Keratinocyte (primary cell): ENCODE data around the gene AMBRA1. TPM values are rescaled to one million over a fixed set of nuclear protein-coding genes. Genes with fewer than 3 reads are reported as not detected.

ENCODE experiments used
- DNase-seq: peaks from one replicate; pipeline ENCODE4 v3.0.0-alpha.2; 2011; ENCODE audit warnings: low read depth, missing footprints, low spot score
- FAIRE-seq: peaks from 2 replicates; lab custom pipeline; 2011; peaks lifted over from hg19 to GRCh38; lab: Jason Lieb, UNC
- H2AFZ ChIP-seq: 2 replicates; pipeline ENCODE4 v1.6.0; 2012; ENCODE audit warnings: low read length, control low read depth, inconsistent platforms; ENCODE audit not compliant: control insufficient read depth
- H3K27ac ChIP-seq: 2 replicates; pipeline ENCODE4 v1.5.1; 2011; ENCODE audit warnings: low read length; ENCODE audit not compliant: control insufficient read depth, insufficient read depth
- H3K27me3 ChIP-seq: 3 replicates; pipeline ENCODE4 v1.6.0; 2011; ENCODE audit warnings: low read length; ENCODE audit not compliant: control insufficient read depth, insufficient read depth; ENCODE audit errors: extremely low read depth
- H3K36me3 ChIP-seq, 2 experiments: 2 replicates in 1 of 2; 3 replicates in 1 of 2; pipeline ENCODE4 v1.5.1; 2011; ENCODE audit warnings: low read length in 2 of 2, mild to moderate bottlenecking in 1 of 2; ENCODE audit not compliant: control insufficient read depth in 2 of 2, insufficient read depth in 2 of 2; ENCODE audit errors: extremely low read depth in 1 of 2
- H3K4me1 ChIP-seq: 3 replicates; pipeline ENCODE4 v1.5.1; 2011; ENCODE audit warnings: low read length; ENCODE audit not compliant: control insufficient read depth, insufficient read depth; ENCODE audit errors: extremely low read depth
- H3K4me2 ChIP-seq: 3 replicates; pipeline ENCODE4 v1.6.0; 2011; ENCODE audit warnings: low read depth, low read length; ENCODE audit not compliant: control insufficient read depth, insufficient read depth; ENCODE audit errors: extremely low read depth
- H3K4me3 ChIP-seq, 3 experiments: fragments of 200-600 bp in 1 of 3; sonication (generic) in 1 of 3; 2 replicates in 2 of 3; 3 replicates in 1 of 3; pipeline ENCODE4 v1.5.1; 2011 to 2016; ENCODE audit warnings: low read length in 3 of 3, mild to moderate bottlenecking in 3 of 3, control low read depth in 2 of 3, inconsistent platforms in 1 of 3, low read depth in 1 of 3, mixed read lengths in 1 of 3, mixed run types in 1 of 3, moderate library complexity in 1 of 3; ENCODE audit not compliant: control insufficient read depth in 2 of 3, insufficient read depth in 2 of 3; ENCODE audit errors: extremely low read depth in 1 of 3
- H3K79me2 ChIP-seq: 2 replicates; pipeline ENCODE4 v1.6.0; 2012; ENCODE audit warnings: low read length; ENCODE audit not compliant: control insufficient read depth, insufficient read depth
- H3K9ac ChIP-seq: 3 replicates; pipeline ENCODE4 v1.6.0; 2011; ENCODE audit warnings: low read length; ENCODE audit not compliant: control insufficient read depth, insufficient read depth; ENCODE audit errors: extremely low read depth
- H3K9me1 ChIP-seq: 3 replicates; pipeline ENCODE4 v1.6.0; 2011; ENCODE audit warnings: low read length; ENCODE audit not compliant: control insufficient read depth, insufficient read depth; ENCODE audit errors: extremely low read depth
- H3K9me3 ChIP-seq: 2 replicates; pipeline ENCODE4 v1.5.1; 2012; ENCODE audit warnings: low read depth, low read length; ENCODE audit not compliant: control insufficient read depth
- H4K20me1 ChIP-seq: 3 replicates; pipeline ENCODE4 v1.6.0; 2011; ENCODE audit warnings: low read length; ENCODE audit not compliant: control insufficient read depth, insufficient read depth; ENCODE audit errors: extremely low read depth
- CTCF ChIP-seq, 3 experiments: IDR thresholded peaks in 1 of 3; conservative IDR thresholded peaks in 1 of 3; optimal IDR thresholded peaks in 1 of 3; 2 replicates in 2 of 3; 3 replicates in 1 of 3; pipeline versions ENCODE3 to v1.5.1; 2011; ENCODE audit warnings: low read length in 3 of 3, mild to moderate bottlenecking in 3 of 3, moderate library complexity in 2 of 3, control low read depth in 1 of 3, inconsistent platforms in 1 of 3; ENCODE audit not compliant: insufficient read depth in 2 of 3; ENCODE audit errors: extremely low read depth in 1 of 3
- EZH2 ChIP-seq: IDR thresholded peaks from one replicate; pipeline ENCODE4 v1.6.1; 2012; ENCODE audit warnings: inconsistent platforms, mild to moderate bottlenecking, low read length, moderate library complexity
- dilution Hi-C: fragments of 300-500 bp; cut with MboI; formaldehyde crosslinking; loops from one replicate; pipeline ENCODE4 v1.7.0; 2020; ENCODE audit warnings: low sequenced_read_pairs; ENCODE audit not compliant: extremely low pct_ligation_motif_present
- polyA plus RNA-seq, 5 experiments: library from polyadenylated mRNA; depleted of rRNA in 3 of 5; stranded (reverse) in 3 of 5; stranded (forward) in 1 of 5; unstranded in 1 of 5; fragments of >200 nt; gene quantifications; 1 replicate in 1 of 5; 2 replicates in 3 of 5; 3 replicates in 1 of 5; pipeline versions ENCODE4 v1.2.1 to v1.2.3, GENCODE V29; 2011 to 2012; ENCODE audit warnings: missing spikeins in 2 of 5, low read depth in 1 of 5, low replicate concordance in 1 of 5

The AMBRA1 gene
- polyA plus RNA-seq, 1 donor (not counting 4 experiments of a cell fraction or from before 2014, with no cell fraction given): 10.5 TPM

GRCh38 chr11:46369458-46370152 is 224.2 kb downstream of the AMBRA1 start:
- H3K27ac ChIP-seq: no peak overlapping the region
- dilution Hi-C loops: no loop called here
- no peak overlapping the region for H3K9ac ChIP-seq
- peaks cover 9% of the 10 kb centered on the region for H3K79me2 ChIP-seq
- no peaks in the 10 kb centered on the region for H3K9me3 ChIP-seq
- no peaks in the 10 kb centered on the region for H3K4me1 ChIP-seq
- H3K36me3 ChIP-seq: peaks cover 28% of the 10 kb centered on the region in 2 experiments
- TF ChIP-seq EZH2: no peak
- TF ChIP-seq CTCF (optimal IDR thresholded peaks at IDR 0.05 in 1 of 3, IDR thresholded peaks at IDR 0.05 in 1 of 3, conservative IDR thresholded peaks at IDR 0.05 in 1 of 3; ENCODE audit: extremely low read depth in 1 of 3, insufficient read depth in 2 of 3, low read length in 3 of 3): peak; percentile 83 to 94 (median 88)
- peaks cover 10% of the 10 kb centered on the region for H4K20me1 ChIP-seq
- H3K27me3 ChIP-seq: no peaks in the 10 kb centered on the region
- FAIRE-seq (peak; percentile 66), DNase-seq (no peak)
- H3K4me3 ChIP-seq: no peak overlapping the region
- H2AFZ ChIP-seq: no peak overlapping the region
- no peaks in the 10 kb centered on the region for H3K9me1 ChIP-seq
- H3K4me2 ChIP-seq: no peak overlapping the region

GRCh38 chr11:46367916-46368267 is 225.9 kb downstream of the AMBRA1 start:
- H3K36me3 ChIP-seq: peaks cover 26 to 30% of the 10 kb centered on the region in 2 experiments
- dilution Hi-C loops: no loop called here
- DNase-seq (no peak), FAIRE-seq (no peak)
- no peaks in the 10 kb centered on the region for H3K9me3 ChIP-seq
- H3K4me3 ChIP-seq: no peak overlapping the region
- TF ChIP-seq CTCF (optimal IDR thresholded peaks at IDR 0.05 in 1 of 3, IDR thresholded peaks at IDR 0.05 in 1 of 3, conservative IDR thresholded peaks at IDR 0.05 in 1 of 3; ENCODE audit: extremely low read depth in 1 of 3, insufficient read depth in 2 of 3, low read length in 3 of 3) (peak in 1 of 3 experiments; percentile 4), EZH2 (no peak)
- peaks cover 3% of the 10 kb centered on the region for H3K9me1 ChIP-seq
- H4K20me1 ChIP-seq: peaks cover 10% of the 10 kb centered on the region
- H3K4me1 ChIP-seq: peaks cover 3% of the 10 kb centered on the region
- no peak overlapping the region for H3K4me2 ChIP-seq
- H3K27me3 ChIP-seq: no peaks in the 10 kb centered on the region
- no peak overlapping the region for H3K9ac ChIP-seq
- H3K79me2 ChIP-seq: peaks cover 23% of the 10 kb centered on the region
- H2AFZ ChIP-seq: no peak overlapping the region
- H3K27ac ChIP-seq: no peak overlapping the region
